Nephron (organoid): ENCODE measurements around the gene ANKRD13B.

ENCODE experiments used
- H3K27ac Mint-ChIP-seq, 3 experiments: 2 replicates each; pipeline ENCODE4 v1.8.0; 2020; ENCODE audit warnings: mixed read lengths in 3 of 3, mild to moderate bottlenecking in 2 of 3, moderate library complexity in 1 of 3
- H3K27me3 Mint-ChIP-seq: 2 replicates; pipeline ENCODE4 v1.8.0; 2021; ENCODE audit warnings: low read depth, mild to moderate bottlenecking, moderate library complexity, mixed read lengths
- H3K36me3 Mint-ChIP-seq: 2 replicates; pipeline ENCODE4 v1.8.0; 2020; ENCODE audit warnings: low read depth, mixed read lengths
- H3K4me1 Mint-ChIP-seq: 2 replicates; pipeline ENCODE4 v1.8.0; 2020; ENCODE audit warnings: mixed read lengths
- H3K4me3 Mint-ChIP-seq, 3 experiments: 2 replicates each; pipeline ENCODE4 v1.8.0; 2020; ENCODE audit warnings: mild to moderate bottlenecking in 3 of 3, mixed read lengths in 3 of 3, moderate library complexity in 2 of 3
- H3K9me3 Mint-ChIP-seq: 2 replicates; pipeline ENCODE4 v1.8.0; 2020; ENCODE audit warnings: mixed read lengths
- TF ChIP-seq, protein P1 (sequence below), 3 experiments: fragments of 200-600 bp; sonication (generic); IDR thresholded peaks; one replicate each; pipeline ENCODE4 v1.5.0; 2021; ENCODE audit warnings: antibody characterized with exemption in 3 of 3; ENCODE audit not compliant: unreplicated experiment in 3 of 3

Gene ANKRD13B

DNA sequence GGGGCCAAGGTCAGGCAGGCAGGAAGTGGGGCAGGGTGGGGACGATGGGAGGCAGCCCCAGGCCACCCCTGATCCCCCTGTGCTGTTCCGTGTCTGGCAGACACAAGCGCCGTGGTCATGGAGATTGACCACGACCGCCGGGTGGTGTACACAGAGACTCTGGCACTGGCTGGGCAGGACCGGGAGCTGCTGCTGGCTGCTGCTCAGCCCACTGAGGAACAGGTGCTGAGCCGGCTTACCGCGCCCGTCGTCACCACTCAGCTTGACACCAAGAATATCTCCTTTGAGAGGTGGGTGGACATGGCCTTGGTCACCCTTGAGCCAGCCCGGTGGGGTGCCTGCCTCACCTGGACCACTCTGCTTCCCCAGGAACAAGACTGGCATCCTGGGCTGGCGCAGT is 16.1 kb downstream of the ANKRD13B start:
- no peak overlapping the region for H3K4me3 Mint-ChIP-seq
- TF ChIP-seq, protein P1, sequence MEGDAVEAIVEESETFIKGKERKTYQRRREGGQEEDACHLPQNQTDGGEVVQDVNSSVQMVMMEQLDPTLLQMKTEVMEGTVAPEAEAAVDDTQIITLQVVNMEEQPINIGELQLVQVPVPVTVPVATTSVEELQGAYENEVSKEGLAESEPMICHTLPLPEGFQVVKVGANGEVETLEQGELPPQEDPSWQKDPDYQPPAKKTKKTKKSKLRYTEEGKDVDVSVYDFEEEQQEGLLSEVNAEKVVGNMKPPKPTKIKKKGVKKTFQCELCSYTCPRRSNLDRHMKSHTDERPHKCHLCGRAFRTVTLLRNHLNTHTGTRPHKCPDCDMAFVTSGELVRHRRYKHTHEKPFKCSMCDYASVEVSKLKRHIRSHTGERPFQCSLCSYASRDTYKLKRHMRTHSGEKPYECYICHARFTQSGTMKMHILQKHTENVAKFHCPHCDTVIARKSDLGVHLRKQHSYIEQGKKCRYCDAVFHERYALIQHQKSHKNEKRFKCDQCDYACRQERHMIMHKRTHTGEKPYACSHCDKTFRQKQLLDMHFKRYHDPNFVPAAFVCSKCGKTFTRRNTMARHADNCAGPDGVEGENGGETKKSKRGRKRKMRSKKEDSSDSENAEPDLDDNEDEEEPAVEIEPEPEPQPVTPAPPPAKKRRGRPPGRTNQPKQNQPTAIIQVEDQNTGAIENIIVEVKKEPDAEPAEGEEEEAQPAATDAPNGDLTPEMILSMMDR (IDR thresholded peaks at IDR 0.05; ENCODE audit: unreplicated experiment in 3 of 3), result no peak

DNA sequence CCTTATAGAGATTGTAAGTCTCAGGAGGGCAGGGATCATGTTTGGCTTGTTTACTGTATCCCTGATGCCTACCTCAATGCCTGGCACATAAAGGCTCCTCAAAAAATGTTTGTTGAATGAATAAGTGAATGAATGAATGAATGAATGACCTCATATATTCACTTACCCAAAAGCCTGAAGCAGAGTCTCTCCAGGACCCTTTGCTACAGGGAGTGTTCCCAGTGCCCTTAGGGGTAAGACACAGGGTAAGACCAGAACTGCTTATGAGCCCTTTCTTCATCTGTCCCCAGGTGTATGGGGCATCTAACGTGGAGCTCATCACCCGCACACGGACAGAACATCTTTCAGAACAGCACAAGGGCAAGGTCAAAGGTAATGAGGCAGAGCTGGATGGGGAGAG is 17.5 kb downstream of the ANKRD13B start:
- peaks cover 13% of the 10 kb centered on the region for H3K27me3 Mint-ChIP-seq
- H3K36me3 Mint-ChIP-seq, result peaks cover 8% of the 10 kb centered on the region
- no peaks in the 10 kb centered on the region for H3K9me3 Mint-ChIP-seq
- no peak overlapping the region for H3K4me3 Mint-ChIP-seq
- H3K27ac Mint-ChIP-seq, result no peak overlapping the region
- H3K4me1 Mint-ChIP-seq, result peaks cover 5% of the 10 kb centered on the region
- TF ChIP-seq, protein P1 (IDR thresholded peaks at IDR 0.05; ENCODE audit: unreplicated experiment in 3 of 3), result no peak

More for the DNA sequence above, 16.1 kb downstream of the ANKRD13B start:
- no peaks in the 10 kb centered on the region for H3K9me3 Mint-ChIP-seq
- H3K4me1 Mint-ChIP-seq, result no peaks in the 10 kb centered on the region
- H3K36me3 Mint-ChIP-seq, result peaks cover 8% of the 10 kb centered on the region
- H3K27ac Mint-ChIP-seq, result no peak overlapping the region
- no peaks in the 10 kb centered on the region for H3K27me3 Mint-ChIP-seq

DNA sequence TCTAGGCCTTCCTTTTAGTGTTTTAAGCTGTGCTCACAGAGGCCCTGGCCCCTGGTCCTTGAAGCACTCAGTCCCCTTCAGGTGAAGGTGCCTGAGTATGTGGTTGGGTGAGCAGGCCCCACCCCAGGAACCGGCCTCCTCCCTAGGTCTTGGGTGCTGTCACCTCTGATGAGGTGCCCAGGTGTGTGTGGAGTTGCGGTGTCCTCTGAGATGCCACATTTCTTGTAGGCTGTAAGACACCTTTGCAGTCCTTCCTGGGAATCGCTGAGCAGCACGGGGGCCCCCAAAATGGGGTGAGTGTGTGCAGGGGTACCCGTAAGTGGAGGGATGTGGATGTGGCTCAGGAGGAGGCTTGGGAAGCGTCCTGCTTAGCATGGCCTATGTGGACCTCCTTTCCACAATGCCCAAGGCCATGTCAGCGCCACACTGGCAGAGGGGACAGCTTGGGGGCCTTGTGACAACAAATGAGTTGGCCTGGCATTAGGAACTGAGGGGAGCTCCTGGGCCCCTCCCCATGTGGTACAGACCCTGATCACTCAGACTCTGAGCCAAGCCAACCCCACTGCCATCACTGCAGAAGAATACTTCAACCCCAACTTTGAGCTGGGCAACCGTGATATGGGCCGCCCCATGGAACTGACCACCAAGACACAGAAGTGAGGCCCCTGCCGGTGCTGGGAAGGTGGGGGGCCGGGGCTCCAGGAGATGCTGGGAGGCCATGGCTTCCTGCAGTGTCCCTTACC is 18.6 kb downstream of the ANKRD13B start:
- peaks cover 15% of the 10 kb centered on the region for H3K4me1 Mint-ChIP-seq
- TF ChIP-seq, protein P1 (IDR thresholded peaks at IDR 0.05; ENCODE audit: unreplicated experiment in 3 of 3), result no peak
- peaks cover 8% of the 10 kb centered on the region for H3K36me3 Mint-ChIP-seq
- H3K4me3 Mint-ChIP-seq, result no peak overlapping the region
- peaks cover 24% of the 10 kb centered on the region for H3K27me3 Mint-ChIP-seq
- no peak overlapping the region for H3K27ac Mint-ChIP-seq
- H3K9me3 Mint-ChIP-seq, result no peaks in the 10 kb centered on the region

DNA sequence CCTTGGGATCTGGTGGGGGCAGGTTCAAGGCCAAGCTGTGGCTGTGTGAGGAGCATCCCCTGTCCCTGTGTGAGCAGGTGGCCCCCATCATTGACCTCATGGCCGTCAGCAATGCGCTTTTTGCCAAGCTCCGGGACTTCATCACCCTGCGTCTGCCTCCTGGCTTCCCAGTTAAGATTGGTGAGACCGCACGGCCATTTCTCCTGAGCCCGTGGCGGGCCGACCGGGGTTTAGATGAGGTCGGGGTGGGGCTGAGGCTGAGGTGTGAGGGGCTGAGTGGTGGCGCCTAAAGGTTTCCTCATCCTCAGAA is 19.1 kb downstream of the ANKRD13B start:
- H3K36me3 Mint-ChIP-seq, result peaks cover 8% of the 10 kb centered on the region
- peaks cover 20% of the 10 kb centered on the region for H3K4me1 Mint-ChIP-seq
- H3K27me3 Mint-ChIP-seq, result peaks cover 30% of the 10 kb centered on the region
- H3K27ac Mint-ChIP-seq, result no peak overlapping the region
- TF ChIP-seq, protein P1 (IDR thresholded peaks at IDR 0.05; ENCODE audit: unreplicated experiment in 3 of 3), result no peak
- H3K9me3 Mint-ChIP-seq, result no peaks in the 10 kb centered on the region
- no peak overlapping the region for H3K4me3 Mint-ChIP-seq

DNA sequence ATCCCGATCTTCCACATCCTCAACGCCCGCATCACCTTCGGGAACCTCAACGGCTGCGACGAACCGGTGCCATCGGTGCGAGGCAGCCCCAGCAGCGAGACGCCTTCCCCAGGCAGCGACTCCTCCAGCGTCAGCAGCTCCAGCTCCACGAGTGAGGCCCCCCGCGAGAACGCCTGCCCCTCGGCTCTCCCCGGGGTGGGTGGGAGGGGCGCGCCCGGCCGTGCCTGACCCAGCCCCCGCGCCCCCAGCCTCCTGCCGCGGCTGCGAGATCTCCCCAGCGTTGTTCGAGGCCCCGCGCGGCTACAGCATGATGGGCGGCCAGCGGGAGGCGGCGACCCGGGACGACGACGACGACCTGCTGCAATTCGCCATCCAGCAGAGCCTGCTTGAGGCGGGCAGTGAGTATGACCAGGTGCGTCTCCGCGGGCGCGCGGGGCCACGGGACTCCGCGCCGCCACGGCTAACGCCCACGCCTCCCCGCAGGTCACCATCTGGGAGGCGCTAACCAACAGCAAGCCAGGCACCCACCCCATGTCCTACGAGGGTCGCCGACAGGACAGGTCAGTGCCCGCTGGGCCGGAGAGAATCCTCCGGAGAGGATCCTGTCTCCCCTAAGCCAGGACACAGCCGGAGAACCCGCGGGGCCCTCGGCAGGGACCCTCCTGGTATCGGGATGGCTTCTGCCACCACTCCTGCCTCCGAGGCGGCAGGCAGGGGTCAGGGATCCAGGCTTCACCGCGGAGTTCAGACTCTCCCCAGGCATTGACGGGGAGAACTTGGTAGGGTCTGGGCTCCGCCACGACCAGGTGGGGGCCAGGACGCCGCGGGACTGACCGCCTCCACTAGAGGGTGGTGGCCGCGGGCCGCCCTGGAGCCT is 19.7 kb downstream of the ANKRD13B start:
- H3K27ac Mint-ChIP-seq, result no peak overlapping the region
- H3K4me1 Mint-ChIP-seq, result peaks cover 21% of the 10 kb centered on the region
- no peak overlapping the region for H3K4me3 Mint-ChIP-seq
- peaks cover 36% of the 10 kb centered on the region for H3K27me3 Mint-ChIP-seq
- TF ChIP-seq, protein P1 (IDR thresholded peaks at IDR 0.05; ENCODE audit: unreplicated experiment in 3 of 3), result no peak
- H3K36me3 Mint-ChIP-seq, result peaks cover 8% of the 10 kb centered on the region
- H3K9me3 Mint-ChIP-seq, result no peaks in the 10 kb centered on the region
